Posterior cingulate gyrus (tissue), 11 donors: ENCODE measurements around the gene KRT76.
"Not testable (repeated sequence)": the region's sequence is repeated elsewhere in the genome, so short reads cannot be mapped to it uniquely, and the experiment has no call there.

Source experiments
- DNase-seq, 10 donors: peaks; one replicate each; pipeline versions ENCODE4 v3.0.0 to v3.0.0-alpha.2; 2020 to 2021; ENCODE audit warnings: mixed read lengths in 3 of 10
- intact Hi-C: fragments of 100-400 bp; cut with DNase I; formaldehyde crosslinking; loops from one replicate; pipeline ENCODE4 v1.15.1; 2023

KRT76 gene

DNA sequence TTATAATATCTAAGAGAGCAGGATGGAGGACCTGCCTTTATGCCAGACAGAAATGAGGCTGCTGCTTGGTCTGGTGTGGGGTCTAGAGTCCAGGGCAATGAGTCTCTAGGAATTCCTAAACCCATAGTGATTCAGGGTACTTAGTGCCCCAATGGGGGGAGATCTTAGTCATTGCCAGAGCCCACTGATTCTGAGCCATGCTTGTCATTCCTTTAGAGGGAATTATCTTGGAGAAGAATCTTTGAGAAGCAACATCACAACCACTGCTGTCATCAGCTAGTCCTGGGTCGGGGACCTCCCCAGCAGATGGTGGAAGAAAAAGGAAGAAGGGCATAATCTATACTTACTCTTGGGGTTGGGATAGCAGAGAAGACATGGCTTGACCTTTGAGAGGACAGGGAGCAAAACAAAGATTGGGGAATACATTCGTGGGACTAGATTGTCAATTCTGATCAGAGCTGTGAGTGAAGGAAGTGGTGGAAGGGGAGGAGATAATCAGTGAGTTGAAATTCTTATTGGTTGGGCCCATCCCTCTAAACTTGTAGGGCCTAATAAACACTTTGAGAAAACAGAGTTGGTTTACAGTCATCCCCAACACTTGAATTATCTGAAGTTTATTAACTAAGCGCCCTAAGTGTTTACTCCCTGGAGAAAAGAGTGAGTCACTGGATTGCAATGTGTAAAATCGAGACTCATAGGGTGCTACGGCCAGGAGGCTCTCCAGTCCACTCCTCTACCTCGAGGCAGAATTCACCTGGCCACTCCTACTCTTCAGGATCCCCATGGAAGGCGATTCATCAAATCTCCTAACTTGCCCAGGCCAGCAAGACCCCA is 21.7 kb upstream of the KRT76 start:
- DNase-seq = peak in 1 of 10 donors; percentile 9
- intact Hi-C loops = no loop called here

DNA sequence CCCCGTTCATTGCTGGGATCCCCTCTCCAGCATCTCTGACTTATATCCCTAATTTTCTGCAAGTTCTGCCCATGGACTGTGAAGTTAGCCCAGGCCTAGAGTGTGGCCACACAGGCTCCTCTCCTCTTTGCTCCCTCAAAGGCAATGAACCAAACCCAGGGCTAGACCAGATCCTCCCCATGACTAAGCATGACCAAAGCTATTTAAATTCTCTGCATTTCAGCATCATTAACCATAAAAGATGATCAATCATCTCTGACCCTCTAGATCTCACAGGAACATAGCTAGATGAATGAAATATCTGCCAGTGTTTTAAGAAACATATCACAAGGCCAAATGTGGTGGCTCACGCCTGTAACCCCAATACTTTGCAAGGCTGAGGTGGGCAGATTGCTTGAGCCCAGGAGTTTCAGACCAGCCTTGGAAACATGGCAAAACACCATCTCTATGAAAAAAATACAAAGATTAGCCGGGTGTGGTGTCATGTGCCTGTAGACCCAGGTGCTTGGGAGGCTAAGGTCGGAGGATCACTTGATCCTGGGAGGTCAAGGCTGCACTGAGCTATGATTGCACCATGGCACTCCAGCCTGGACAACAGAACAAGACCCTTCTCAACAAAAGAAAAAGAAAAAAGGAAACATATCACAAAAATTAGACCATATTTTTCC is 21.0 kb upstream of the KRT76 start:
- intact Hi-C loops = no loop called here
- DNase-seq = peak in 1 of 10 donors; percentile 27

DNA sequence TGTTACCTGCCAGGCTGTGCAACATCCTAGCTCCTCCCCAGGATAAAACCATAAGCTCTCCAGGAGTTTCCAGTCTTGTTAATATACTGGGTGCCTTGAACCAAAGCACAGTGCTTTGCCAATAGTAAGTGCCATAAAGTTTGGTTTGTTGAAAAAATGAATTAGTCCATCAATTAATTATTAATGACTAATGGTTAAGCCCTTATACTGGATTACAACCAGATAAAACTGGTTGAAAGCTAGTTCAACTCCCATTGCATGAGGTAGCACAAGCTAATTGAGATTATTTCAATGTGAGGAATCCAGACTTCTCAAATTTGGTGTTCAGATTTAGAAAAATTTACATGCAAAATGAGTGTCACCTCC is 20.4 kb upstream of the KRT76 start:
- intact Hi-C loops = no loop called here
- no peak for DNase-seq

DNA sequence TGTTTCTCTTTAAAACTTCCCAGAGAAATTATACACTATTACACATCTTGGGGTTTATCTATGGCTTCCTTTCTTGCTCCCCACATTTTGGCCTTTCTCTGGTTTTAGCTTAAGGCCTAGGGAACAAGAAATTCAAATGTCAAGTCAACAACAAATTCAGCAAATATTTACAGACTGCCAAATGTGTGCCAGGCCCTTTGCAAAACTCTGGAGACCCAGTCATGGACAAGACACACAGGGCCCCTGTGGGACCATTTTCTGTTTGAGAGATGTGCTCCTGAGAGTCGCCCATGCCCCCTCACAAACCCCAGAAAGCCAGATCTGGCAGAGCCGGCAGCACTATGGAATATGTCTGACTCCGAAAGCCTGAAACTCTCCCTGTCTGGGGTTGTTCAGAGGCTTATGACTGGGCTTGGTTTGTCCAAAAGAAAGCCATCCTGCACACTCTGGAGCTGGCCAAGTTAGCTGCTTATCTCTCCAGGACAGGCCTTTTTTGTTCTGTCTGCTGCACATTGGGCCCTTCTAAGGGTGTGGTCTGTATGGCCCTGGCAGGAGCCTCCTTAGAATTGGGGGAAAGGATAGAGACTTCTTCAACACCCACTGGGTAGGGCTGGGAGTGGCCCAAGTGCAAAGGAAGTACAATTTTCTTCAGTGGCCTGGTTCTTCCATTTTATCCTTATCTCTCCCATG is 19.8 kb upstream of the KRT76 start:
- intact Hi-C loops = no loop called here
- peak in 1 of 10 donors; percentile 51 for DNase-seq

DNA sequence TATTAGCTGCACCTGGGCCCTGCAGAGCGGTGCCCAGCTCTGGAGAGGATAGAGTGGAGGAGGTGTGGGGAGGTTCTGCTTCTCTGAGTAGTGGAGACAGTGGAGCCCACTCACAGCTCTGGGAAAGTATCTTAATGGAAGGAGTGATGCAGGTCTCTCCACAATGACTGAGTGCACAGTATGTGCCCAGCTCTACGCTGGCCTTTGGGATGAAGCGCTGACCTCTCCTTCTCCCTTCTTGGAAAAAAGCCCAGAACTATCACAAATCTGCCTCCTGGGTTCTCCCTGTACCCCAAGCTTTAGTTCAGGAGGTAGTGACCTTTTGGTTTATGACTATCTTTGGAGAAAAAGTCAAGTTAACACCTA is 19.3 kb upstream of the KRT76 start:
- peak in 1 of 10 donors; percentile 24 for DNase-seq
- intact Hi-C loops = no loop called here

DNA sequence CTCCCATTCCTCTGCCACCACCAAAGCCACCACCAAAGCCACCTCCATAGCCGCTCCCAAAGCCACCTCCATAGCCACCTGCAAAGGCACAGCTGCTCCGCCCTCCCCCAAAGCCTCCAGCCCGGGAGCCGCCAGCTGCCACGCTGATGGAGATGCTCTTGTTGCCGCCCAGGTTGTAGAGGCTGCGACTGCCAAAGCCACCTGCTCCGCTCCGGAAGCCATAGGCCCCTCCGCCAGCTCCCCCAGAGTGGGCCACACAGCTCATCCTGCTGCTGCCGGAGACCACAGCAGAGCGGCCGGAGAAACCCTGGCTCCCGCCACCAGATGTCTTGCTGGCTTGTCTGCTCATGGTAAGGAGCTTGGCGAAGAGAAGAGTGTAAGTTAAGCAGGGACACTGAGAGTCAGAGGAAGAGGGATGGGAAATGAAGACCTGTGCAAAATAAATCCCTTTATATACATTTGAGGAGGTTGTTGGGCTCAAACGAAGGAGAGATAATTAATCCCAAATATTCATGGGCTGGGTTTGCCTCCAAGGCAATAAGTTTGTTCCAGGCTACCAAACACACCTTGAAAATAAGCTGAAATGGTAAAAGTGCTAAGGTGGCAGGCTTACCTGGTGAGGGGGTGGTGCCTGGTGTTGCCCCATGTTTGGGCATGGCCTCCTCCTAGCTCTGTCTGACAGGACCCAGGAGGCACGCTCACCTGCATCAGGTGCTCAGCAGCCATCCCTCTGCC is 18.7 kb upstream of the KRT76 start, which contains the start of gene KRT3:
KRT3 (minus strand) TSS at position 424 of the 735 bp plus-strand sequence; CDS start at position 349, 75 bp downstream.
- peak in 1 of 10 donors; percentile 72 for DNase-seq
- intact Hi-C loops = no loop called here

DNA sequence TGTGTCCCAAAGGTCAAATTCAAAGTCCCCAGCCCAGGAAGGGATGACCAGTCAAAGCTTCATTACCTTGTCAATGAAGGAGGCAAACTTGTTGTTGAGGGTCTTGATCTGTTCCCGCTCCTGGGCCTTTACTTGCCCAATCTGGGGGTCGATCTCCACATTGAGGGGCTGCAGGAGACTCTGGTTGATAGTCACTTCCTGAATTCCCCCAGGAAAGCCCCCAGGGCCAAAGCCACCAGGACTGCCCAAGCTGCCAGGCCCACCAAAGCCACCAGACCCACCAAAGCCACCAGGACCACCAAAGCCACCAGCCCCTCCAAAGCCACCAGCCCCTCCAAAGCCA is 18.2 kb upstream of the KRT76 start:
- intact Hi-C loops = not testable (repeated sequence)
- DNase-seq = peak in 1 of 10 donors; percentile 49

DNA sequence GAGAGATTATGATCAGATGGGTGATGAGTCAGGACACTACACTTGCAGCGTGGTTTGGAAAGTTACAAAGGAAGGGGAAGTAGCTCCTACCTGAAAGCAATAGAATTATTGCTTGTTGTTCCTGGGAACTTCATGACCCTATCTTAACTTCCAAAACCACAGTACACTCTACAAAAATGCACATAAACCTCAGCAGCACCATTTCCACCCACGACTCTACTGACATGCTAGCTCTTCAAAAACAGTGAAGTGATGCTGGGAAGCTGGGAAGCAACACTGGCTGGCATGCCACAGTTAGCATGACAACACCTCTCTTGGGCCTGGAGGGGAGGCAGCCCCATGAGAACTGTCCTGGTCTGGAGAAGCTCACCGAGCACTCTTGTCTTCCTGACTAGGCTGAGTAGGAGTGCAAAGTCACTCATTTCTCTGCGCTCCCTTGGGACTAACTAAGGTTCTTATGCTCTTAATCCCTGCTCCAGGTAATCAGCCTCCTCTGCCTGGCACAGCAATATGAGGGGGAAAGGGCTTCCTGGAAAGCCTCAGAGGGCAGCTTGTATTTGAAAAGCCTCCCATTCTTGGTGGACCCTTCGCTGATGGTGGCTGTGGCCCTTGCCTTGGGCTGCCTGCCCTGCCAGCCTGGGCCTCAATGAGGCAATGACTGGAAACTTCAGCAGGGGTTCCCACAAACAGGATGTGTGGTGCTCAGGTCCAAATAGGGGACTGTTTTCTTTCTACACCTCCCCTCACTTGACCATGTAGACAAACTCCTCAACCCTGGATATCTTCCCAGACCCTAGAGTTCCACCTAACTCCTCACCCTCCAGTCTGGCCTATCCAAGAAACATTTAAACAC is 17.6 kb upstream of the KRT76 start:
- intact Hi-C loops = no loop called here
- peak in 1 of 10 donors; percentile 29 for DNase-seq

DNA sequence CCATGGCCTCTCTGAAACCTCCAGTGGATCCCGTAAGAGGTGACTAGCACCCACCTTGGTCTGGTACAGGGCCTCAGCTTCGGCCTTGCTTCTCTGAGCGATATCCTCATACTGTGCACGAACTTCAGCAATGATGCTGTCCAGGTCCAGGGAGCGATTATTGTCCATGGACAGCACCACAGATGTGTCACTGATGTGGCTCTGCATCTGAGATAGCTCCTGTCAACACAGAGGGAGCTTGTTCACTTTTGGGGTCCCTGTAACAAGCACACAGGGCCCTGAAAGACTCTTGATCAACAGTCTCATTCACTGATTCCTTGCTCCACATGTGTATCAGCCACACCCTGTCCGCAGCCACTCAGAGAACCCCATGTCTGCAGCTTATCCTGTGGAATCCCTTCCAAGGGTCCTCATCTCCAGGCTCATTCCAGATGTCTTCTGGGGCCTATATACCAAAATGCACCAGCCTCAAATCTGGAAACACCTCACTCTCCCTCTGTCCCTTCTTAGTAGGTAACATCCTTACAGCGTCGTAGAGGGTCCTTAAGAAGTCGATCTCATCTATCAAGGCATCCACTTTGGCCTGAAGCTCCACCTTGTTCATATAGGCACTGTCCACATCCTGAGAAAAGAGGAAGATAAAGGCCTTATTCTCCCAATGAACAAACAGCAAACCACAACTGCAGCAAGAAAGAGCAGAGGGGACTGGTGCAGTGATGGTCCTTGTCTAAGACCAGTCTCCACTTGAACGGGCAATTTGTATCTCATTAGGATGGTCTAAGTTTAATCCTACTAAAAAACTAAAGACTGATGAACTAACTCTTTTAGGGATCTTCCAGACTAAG is 15.3 kb upstream of the KRT76 start:
- intact Hi-C loops = no loop called here
- DNase-seq = peak in 1 of 10 donors; percentile 33

DNA sequence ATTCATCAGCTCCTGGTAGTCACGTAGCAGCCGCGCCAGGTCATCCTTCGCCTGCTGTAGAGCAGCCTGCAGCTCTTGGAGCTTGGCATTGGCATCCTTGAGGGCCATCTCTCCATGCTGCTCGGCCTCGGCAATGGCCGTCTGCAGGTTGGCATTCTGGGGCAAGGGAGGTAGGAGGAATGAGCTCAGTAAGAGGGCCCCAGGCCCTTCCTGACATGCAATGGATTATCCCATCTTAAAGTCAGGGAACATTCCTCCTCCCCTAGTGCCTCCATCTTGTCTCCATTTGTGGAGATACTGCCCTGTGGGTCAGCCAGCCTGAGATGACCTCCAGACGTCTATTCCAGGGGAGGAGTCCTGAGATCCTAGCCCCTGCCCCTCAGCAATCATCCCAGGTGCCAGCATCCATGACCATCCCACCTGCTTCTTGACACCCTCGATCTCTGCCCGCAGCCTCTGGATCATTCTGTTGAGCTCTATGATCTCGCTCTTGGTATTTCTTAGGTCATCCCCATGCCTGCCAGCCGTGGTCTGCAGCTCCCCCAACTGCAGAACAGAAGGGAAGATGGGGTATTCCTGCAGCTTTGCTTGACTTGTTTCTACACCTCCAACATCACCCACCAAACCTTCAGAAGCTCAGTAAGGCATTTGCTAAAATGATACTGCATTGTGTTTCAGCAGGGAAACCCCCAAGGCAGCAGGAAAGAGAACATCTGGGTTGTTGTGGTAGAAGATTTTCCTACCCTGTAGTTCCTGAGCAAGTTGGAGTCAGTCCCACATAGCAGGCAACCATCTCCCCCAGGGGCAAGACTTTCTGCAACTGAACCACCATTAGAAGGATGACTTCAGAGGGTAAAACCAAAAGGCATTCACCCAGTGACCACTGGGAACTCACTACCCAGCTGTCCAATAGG is 14.4 kb upstream of the KRT76 start:
- DNase-seq = peak in 1 of 10 donors; percentile 32
- intact Hi-C loops = no loop called here

DNA sequence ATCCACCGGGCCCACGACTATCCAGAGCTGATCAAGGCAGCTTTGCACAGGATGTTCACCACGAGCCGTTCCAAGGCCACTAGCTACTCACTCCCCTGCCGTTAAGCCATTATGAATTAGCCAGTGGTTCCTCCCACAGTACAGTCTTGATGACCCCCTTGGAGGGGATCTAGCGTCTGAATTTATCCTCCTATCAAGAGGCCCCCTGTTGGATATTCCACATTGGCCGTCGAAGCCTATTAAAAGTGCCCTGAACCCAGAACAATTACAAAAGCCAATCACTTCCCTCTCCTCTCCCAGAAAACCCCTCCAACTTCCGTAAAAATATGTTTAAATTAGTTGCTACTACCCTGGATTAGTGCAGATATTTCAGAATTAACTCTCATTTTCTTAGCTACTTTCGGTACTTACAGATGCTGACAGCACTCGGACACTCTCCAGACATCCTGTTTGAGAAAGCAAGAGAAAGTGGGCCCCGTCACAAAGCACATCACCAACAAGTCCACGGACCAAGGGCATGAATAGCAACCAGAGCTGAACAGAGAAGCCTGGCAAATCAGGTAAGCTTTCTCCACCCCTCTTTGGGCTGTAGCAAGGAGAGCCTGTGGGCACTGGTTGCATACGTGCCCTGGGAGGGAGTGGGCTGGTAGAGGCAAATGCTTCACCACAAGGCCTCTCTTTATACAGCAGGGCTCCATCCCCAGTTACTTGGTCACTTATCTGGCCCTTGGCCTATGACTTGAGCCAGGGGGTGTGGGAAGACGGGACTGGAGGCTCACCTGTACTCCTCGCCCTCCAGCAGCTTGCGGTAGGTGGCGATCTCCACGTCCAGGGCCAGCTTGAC is 13.5 kb upstream of the KRT76 start:
- peak in 1 of 10 donors; percentile 19 for DNase-seq

DNA sequence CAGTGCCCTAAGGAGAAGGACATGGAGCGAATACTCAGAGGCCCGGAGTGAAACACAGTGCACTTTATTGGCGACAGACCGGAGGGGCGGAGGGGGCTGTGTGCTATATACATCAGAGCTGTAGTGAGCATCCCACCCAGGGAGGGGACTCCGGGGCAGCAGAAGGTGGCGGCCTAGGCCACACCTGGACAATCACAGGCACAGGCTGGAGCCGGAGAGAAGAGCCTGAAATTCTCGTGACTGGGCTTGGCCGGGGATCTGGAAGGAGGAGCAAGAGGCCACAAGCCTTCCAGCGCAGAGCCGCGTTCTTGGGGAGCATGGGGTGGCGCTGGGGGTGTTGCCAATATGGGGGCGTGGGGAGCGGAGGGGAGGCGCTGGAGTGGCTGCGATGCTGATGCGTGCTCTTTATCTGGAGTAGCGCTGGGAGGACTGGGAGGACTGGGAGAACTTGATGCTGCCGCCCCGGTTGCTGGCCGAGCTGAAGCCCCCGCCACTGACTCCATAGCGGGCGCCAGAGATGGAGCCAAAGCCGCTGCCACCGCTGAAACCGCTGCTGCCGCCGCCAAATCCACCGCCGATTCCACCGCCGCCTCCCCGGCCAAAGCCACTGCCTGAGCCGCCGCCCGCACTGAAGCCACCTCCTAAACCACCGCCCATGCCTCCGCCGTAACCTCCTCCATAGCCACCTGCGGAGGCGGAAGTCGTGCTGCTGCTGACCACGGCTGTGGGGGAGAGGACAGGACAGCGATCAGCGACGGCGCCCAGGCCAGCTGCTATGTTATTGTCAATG is 12.7 kb upstream of the KRT76 start:
- intact Hi-C loops = no loop called here
- peak in 4 of 10 donors; percentile 22 to 85 (median 51) for DNase-seq

More for the DNA sequence above, 13.5 kb upstream of the KRT76 start:
- intact Hi-C loops = no loop called here

DNA sequence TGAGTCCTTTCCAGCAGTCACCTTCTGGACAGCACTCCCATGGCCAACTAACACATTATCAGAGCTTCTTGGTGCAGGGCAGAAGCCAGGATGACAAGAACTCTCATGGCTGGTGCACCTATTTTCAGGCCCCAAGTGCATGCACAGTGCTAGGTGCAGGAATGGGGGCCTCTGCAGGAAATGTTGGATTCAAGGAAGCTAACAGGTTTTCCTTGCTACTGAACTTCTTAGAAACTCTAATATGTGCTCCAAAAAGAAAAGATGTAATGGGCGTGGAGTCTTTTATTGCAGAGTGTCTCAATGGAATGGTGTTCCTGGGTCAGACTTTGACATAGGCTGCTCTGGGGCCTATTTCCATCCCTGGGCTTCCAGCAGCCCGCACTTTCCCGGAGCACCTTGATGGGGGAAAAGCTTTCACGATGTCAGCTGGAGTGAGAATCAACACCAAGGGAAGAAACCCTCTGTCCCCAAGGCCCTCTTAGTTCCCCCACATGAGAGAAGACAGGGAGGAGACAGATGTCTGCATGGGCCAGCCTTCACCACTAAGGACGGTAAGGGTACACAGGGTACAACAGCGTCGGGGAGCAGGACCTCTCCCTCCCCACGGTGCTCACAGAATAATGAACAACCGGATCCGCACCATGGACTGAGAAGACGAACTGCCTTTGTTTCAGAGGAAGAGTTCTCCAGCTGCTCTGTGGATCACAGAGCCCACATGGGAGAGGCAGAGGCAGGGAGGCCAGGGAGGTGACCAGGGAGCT is 11.9 kb upstream of the KRT76 start:
- intact Hi-C loops = no loop called here
- DNase-seq = no peak

DNA sequence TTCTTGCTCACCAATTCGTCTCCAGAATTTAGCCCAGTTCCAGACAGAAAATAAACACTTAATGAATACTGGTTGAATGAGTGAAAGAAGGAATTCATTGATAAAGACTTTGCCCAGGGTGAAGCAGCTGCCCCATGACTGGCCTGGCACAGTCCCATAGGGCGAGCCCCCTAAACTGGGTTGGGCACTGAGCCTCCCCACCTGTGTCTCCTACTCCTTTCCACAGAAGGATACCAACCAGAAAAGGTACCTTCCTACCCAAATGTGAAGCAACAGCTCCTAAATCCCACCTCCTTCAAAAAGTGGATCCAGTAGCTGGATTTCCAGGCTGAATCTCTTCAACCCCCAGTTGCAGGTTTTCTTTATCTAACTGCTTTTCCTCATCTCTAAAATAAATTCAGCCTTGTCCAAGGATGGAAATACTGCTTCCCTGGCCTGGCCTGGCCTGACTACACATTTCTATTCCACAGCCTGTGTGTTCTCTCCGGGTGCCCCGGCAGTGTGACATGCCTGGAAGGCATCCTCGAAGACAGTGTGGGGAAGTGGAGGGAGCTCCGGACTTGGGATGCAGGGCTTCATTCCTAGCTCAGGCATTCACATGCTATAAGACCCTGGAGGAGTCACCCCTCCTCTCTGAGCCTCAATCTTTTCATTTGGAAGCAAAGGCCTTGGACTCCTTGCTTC is 11.2 kb upstream of the KRT76 start:
- intact Hi-C loops = no loop called here
- no peak for DNase-seq
